ENCODE results near the gene NAALADL2.

Gene NAALADL2

GRCh38 chr3:175342196-175342595 lies 483.1 kb downstream of the NAALADL2 start:
- H3K4me3 ChIP-seq (ENCODE audit: control insufficient read depth, low read depth, low read length) = no peak overlapping the region
- no peak for DNase-seq (ENCODE audit: low read depth)
- no peak for TF ChIP-seq CTCF (conservative IDR thresholded peaks at IDR 0.05; ENCODE audit: control insufficient read depth, insufficient read depth, low read depth, low read length)

GRCh38 chr3:175343946-175344345 lies 484.8 kb downstream of the NAALADL2 start:
- DNase-seq (ENCODE audit: low read depth) = no peak
- H3K4me3 ChIP-seq (ENCODE audit: control insufficient read depth, low read depth, low read length) = no peak overlapping the region
- TF ChIP-seq CTCF (conservative IDR thresholded peaks at IDR 0.05; ENCODE audit: control insufficient read depth, insufficient read depth, low read depth, low read length) = no peak

- no peak for TF ChIP-seq CTCF (conservative IDR thresholded peaks at IDR 0.05; ENCODE audit: control insufficient read depth, insufficient read depth, low read depth, low read length)
- H3K4me3 ChIP-seq (ENCODE audit: control insufficient read depth, low read depth, low read length) = no peak overlapping the region
- DNase-seq (ENCODE audit: low read depth) = peak; percentile 95
These were observed 487.6 kb downstream of the NAALADL2 start for GRCh38 chr3:175346573-175347356.

GRCh38 chr3:175349168-175349567 lies 490.0 kb downstream of the NAALADL2 start:
- no peak for DNase-seq (ENCODE audit: low read depth)
- H3K4me3 ChIP-seq (ENCODE audit: control insufficient read depth, low read depth, low read length) = no peak overlapping the region
- no peak for TF ChIP-seq CTCF (conservative IDR thresholded peaks at IDR 0.05; ENCODE audit: control insufficient read depth, insufficient read depth, low read depth, low read length)

GRCh38 chr3:175355801-175356335 lies 496.7 kb downstream of the NAALADL2 start:
- TF ChIP-seq CTCF (conservative IDR thresholded peaks at IDR 0.05; ENCODE audit: control insufficient read depth, insufficient read depth, low read depth, low read length) = no peak
- no peak for DNase-seq (ENCODE audit: low read depth)
- no peak overlapping the region for H3K4me3 ChIP-seq (ENCODE audit: control insufficient read depth, low read depth, low read length)

GRCh38 chr3:175356899-175357324 lies 497.8 kb downstream of the NAALADL2 start:
- TF ChIP-seq CTCF (conservative IDR thresholded peaks at IDR 0.05; ENCODE audit: control insufficient read depth, insufficient read depth, low read depth, low read length) = no peak
- peak; percentile 73 for DNase-seq (ENCODE audit: low read depth)
- no peak overlapping the region for H3K4me3 ChIP-seq (ENCODE audit: control insufficient read depth, low read depth, low read length)

Data from fibroblast of mammary gland (primary cell).